ENCODE results near the gene DAPP1.
"Not testable (repeated sequence)": the region's sequence is repeated elsewhere in the genome, so short reads cannot be mapped to it uniquely, and the experiment has no call there.

DAPP1 gene

GRCh38 chr4:99816545-99817308 lies at the start of gene DAPP1:
TSS of gene DAPP1 (plus strand) at chr4:99816827. CDS start at chr4:99816914, 87 bp downstream.
- no peak for DNase-seq (ENCODE audit: low spot score)

- not testable (repeated sequence) for DNase-seq (ENCODE audit: low spot score)
Measured at GRCh38 chr4:99770842-99771241, 45.8 kb upstream of the DAPP1 start.

- no peak for DNase-seq (ENCODE audit: low spot score)
Measured at GRCh38 chr4:99783940-99784339, 32.7 kb upstream of the DAPP1 start.

- no peak for DNase-seq (ENCODE audit: low spot score)
Measured at GRCh38 chr4:99784842-99785241, 31.8 kb upstream of the DAPP1 start.

- no peak for DNase-seq (ENCODE audit: low spot score)
Measured at GRCh38 chr4:99790796-99791617, 25.6 kb upstream of the DAPP1 start.

GRCh38 chr4:99800332-99801004 lies 16.2 kb upstream of the DAPP1 start:
- no peak for DNase-seq (ENCODE audit: low spot score)

GRCh38 chr4:99801005-99801699 lies 15.5 kb upstream of the DAPP1 start:
- no peak for DNase-seq (ENCODE audit: low spot score)

- no peak for DNase-seq (ENCODE audit: low spot score)
Measured at GRCh38 chr4:99803566-99804101, 13.0 kb upstream of the DAPP1 start.

GRCh38 chr4:99806545-99806944 lies 10.1 kb upstream of the DAPP1 start:
- DNase-seq (ENCODE audit: low spot score), result no peak

- no peak for DNase-seq (ENCODE audit: low spot score)
Measured at GRCh38 chr4:99807666-99808065, 9.0 kb upstream of the DAPP1 start.

- DNase-seq (ENCODE audit: low spot score), result peak; percentile 29
Measured at GRCh38 chr4:99808260-99808857, 8.3 kb upstream of the DAPP1 start.

GRCh38 chr4:99809326-99809725 lies 7.3 kb upstream of the DAPP1 start:
- no peak for DNase-seq (ENCODE audit: low spot score)

GRCh38 chr4:99810536-99810935 lies 6.1 kb upstream of the DAPP1 start:
- no peak for DNase-seq (ENCODE audit: low spot score)

- DNase-seq (ENCODE audit: low spot score), result no peak
Measured at GRCh38 chr4:99811117-99811516, 5.5 kb upstream of the DAPP1 start.

GRCh38 chr4:99811850-99812249 lies 4.8 kb upstream of the DAPP1 start:
- peak; percentile 10 for DNase-seq (ENCODE audit: low spot score)

GRCh38 chr4:99815597-99816011 lies 1.0 kb upstream of the DAPP1 start:
- no peak for DNase-seq (ENCODE audit: low spot score)

- DNase-seq (ENCODE audit: low spot score), result no peak
Measured at GRCh38 chr4:99817309-99817890, 773 bp downstream of the DAPP1 start.

GRCh38 chr4:99818661-99819060 lies 2.0 kb downstream of the DAPP1 start:
- DNase-seq (ENCODE audit: low spot score), result no peak

- DNase-seq (ENCODE audit: low spot score), result no peak
Measured at GRCh38 chr4:99821918-99822503, 5.4 kb downstream of the DAPP1 start.

- DNase-seq (ENCODE audit: low spot score), result no peak
Measured at GRCh38 chr4:99822734-99823133, 6.1 kb downstream of the DAPP1 start.

Data from cerebellar cortex (tissue), 1 donor.